Measurements from ENCODE around the gene KCNMB3. TPM values are rescaled to one million over a fixed set of nuclear protein-coding genes. Genes with fewer than 3 reads are reported as not detected.

The KCNMB3 gene
- polyA plus RNA-seq, 1 donor from 2014 or later = 0.16 TPM

DNA sequence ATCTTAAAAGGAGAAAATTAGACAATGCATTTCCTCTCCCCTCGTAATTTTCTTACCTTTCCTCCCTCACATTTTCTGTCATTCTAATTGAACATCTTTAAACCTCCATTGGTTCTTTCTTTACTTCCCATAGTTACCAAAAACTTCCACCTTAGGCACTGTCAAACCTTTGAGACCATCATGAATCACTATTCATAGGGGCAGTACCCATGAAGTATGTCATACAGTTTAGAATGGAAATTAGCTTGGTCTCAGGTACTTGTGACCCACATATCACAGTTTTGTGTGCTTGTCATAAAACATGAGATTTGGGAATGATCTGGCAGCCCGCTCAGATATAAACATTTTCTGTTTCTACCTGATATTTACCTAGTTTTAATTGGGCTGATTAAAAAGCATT is 50.1 kb downstream of the KCNMB3 start:
- Histone ChIP-seq H3K79me2 (replicated peaks; ENCODE audit: insufficient read depth, low read length) (peaks cover 8% of the 10 kb centered on the region), H3K4me2 (ENCODE audit: low read length) (no peak overlapping the region), H3K9ac (ENCODE audit: low read length) (no peak overlapping the region), H3K27me3 (ENCODE audit: insufficient read depth, low read depth, low read length) (no peaks in the 10 kb centered on the region), H3K36me3 (ENCODE audit: insufficient read depth, low read length) (peaks cover 7% of the 10 kb centered on the region), H3K27ac (ENCODE audit: low read length) (no peak overlapping the region), H4K20me1 (ENCODE audit: insufficient read depth) (no peaks in the 10 kb centered on the region), H3K9me2 (ENCODE audit: insufficient read depth, low read length) (no peaks in the 10 kb centered on the region), H3F3A (ENCODE audit: insufficient read depth, low read length, poor library complexity, severe bottlenecking) (no peaks in the 10 kb centered on the region), H3K9me3 (ENCODE audit: low read length) (no peaks in the 10 kb centered on the region), H2AFZ (ENCODE audit: low read depth, low read length) (no peak overlapping the region), H3K4me3 (ENCODE audit: low read length) (no peak overlapping the region)
- TF ChIP-seq, protein P1, sequence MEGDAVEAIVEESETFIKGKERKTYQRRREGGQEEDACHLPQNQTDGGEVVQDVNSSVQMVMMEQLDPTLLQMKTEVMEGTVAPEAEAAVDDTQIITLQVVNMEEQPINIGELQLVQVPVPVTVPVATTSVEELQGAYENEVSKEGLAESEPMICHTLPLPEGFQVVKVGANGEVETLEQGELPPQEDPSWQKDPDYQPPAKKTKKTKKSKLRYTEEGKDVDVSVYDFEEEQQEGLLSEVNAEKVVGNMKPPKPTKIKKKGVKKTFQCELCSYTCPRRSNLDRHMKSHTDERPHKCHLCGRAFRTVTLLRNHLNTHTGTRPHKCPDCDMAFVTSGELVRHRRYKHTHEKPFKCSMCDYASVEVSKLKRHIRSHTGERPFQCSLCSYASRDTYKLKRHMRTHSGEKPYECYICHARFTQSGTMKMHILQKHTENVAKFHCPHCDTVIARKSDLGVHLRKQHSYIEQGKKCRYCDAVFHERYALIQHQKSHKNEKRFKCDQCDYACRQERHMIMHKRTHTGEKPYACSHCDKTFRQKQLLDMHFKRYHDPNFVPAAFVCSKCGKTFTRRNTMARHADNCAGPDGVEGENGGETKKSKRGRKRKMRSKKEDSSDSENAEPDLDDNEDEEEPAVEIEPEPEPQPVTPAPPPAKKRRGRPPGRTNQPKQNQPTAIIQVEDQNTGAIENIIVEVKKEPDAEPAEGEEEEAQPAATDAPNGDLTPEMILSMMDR (IDR thresholded peaks at IDR 0.05; ENCODE audit: poor library complexity, severe bottlenecking) = no peak
- TF ChIP-seq MXI1 (conservative IDR thresholded peaks at IDR 0.05; ENCODE audit: poor library complexity, severe bottlenecking) (no peak), TAF1 (IDR thresholded peaks at IDR 0.05; ENCODE audit: low read depth) (no peak), SMC3 (conservative IDR thresholded peaks at IDR 0.05; ENCODE audit: poor library complexity) (no peak), POLR2AphosphoS5 (IDR thresholded peaks at IDR 0.05) (no peak), EP300 (conservative IDR thresholded peaks at IDR 0.05; ENCODE audit: poor library complexity, severe bottlenecking) (no peak), EZH2 (IDR thresholded peaks at IDR 0.05; ENCODE audit: borderline replicate concordance, insufficient read depth, low read length, poor library complexity, severe bottlenecking) (no peak), RAD21 (conservative IDR thresholded peaks at IDR 0.05) (no peak)

DNA sequence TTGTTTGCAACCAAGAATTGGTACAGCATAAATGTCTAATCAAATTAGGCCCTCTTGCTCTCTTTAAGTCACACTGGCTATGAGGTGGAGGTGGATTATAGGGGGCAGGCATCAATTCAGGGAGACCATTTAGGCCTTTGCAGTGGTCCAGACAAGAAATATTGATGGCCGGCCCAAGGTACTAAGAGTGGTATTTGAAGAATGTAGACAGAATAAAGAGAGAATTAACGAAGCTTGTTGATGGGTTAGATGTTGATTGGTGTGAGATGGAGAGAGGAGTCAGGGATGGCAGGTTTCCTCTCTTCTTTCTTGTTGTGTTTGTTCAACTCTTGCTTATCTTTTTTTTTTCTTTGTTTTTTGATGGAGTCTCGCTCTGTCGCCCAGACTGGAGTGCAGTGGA is 54.2 kb downstream of the KCNMB3 start:
- H3K4me3 ChIP-seq (ENCODE audit: low read length) = no peak overlapping the region

More for the DNA sequence above, 54.2 kb downstream of the KCNMB3 start:
- no peak overlapping the region for H2AFZ ChIP-seq (ENCODE audit: low read depth, low read length)
- H3K27me3 ChIP-seq (ENCODE audit: insufficient read depth, low read depth, low read length) = no peaks in the 10 kb centered on the region
- H3F3A ChIP-seq (ENCODE audit: insufficient read depth, low read length, poor library complexity, severe bottlenecking) = no peaks in the 10 kb centered on the region
- H3K27ac ChIP-seq (ENCODE audit: low read length) = no peak overlapping the region
- no peak overlapping the region for H3K9ac ChIP-seq (ENCODE audit: low read length)
- H3K9me2 ChIP-seq (ENCODE audit: insufficient read depth, low read length) = no peaks in the 10 kb centered on the region
- H4K20me1 ChIP-seq (ENCODE audit: insufficient read depth) = no peaks in the 10 kb centered on the region
- no peak for TF ChIP-seq MXI1 (conservative IDR thresholded peaks at IDR 0.05; ENCODE audit: poor library complexity, severe bottlenecking)
- TF ChIP-seq EZH2 (IDR thresholded peaks at IDR 0.05; ENCODE audit: borderline replicate concordance, insufficient read depth, low read length, poor library complexity, severe bottlenecking) = no peak
- no peak for TF ChIP-seq TAF1 (IDR thresholded peaks at IDR 0.05; ENCODE audit: low read depth)
- no peak for TF ChIP-seq REST (IDR thresholded peaks at IDR 0.05; ENCODE audit: borderline replicate concordance)
- TF ChIP-seq, protein P1 (IDR thresholded peaks at IDR 0.05; ENCODE audit: poor library complexity, severe bottlenecking) = no peak
- no peak for TF ChIP-seq SMC3 (conservative IDR thresholded peaks at IDR 0.05; ENCODE audit: poor library complexity)
- no peak for TF ChIP-seq POLR2AphosphoS5 (IDR thresholded peaks at IDR 0.05)
- no peak for TF ChIP-seq EP300 (conservative IDR thresholded peaks at IDR 0.05; ENCODE audit: poor library complexity, severe bottlenecking)
- TF ChIP-seq RAD21 (conservative IDR thresholded peaks at IDR 0.05) = no peak
- H3K9me3 ChIP-seq (ENCODE audit: low read length) = no peaks in the 10 kb centered on the region
- no peak overlapping the region for H3K4me2 ChIP-seq (ENCODE audit: low read length)
- peaks cover 8% of the 10 kb centered on the region for H3K79me2 ChIP-seq (replicated peaks; ENCODE audit: insufficient read depth, low read length)
- H3K36me3 ChIP-seq (ENCODE audit: insufficient read depth, low read length) = peaks cover 7% of the 10 kb centered on the region

Data from neural cell (in vitro differentiated cells).